Stimulated activated CD4-positive, alpha-beta T cell treated with anti-CD3 and anti-CD28 coated beads, TNF-alpha, amount 100 ng/mL, for 24 hours (primary cell): Measurements from ENCODE around the gene COMTD1.

Experiments used
- DNase-seq, 3 experiments: peaks; one replicate each; pipeline ENCODE4 v3.0.0-alpha.2; 2020; ENCODE audit warnings: low read depth in 3 of 3

COMTD1 gene

DNA sequence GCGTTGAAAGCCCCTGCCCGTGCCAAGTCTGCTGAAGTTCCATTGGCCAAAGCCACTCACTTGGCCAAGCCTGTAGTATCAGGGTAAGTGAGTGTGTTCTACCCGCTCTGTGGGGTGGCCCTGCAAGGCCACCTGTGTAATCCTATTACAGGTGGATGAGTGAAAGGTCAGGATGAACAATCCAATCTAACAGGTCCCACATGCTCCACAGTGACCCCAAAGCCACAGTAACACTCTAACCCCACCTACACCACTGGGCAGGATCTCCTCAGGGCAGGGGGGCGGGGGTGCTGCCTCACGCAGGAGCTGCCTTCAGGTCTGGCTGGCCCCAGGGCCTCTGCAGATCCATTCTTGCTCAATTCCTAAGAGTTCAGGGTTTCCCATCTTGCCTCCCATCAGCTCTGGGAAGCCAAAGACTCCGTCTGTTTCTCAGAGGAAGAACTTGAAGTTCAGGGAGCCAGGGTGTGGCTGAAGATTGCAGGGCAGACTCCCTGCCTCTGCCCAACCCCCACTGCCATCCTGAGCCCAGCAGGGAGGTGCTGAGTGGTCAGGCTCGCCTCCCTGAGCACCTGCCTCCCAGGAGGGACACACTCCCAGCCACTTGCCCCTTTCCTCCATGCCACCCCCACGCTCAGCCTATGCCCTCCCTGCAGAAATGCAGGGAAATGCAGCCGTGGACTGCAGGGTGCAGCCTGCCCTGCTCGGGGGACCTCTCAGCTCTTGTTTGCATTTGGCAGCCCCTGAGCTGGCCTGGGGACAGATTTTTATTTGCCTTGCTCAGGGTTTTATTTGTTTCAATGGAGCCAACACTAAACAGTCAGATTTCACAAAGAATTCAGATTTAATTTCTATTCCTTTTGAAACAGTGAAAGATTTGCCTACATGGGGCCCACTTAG, 9.8 kb upstream of the COMTD1 start:
- DNase-seq, result no peak

- DNase-seq, result no peak
Observed at GRCh38 chr10:75244487-75245353, 9.0 kb upstream of the COMTD1 start.

- no peak for DNase-seq
Observed at GRCh38 chr10:75243426-75243825, 7.7 kb upstream of the COMTD1 start.

- no peak for DNase-seq
Observed at GRCh38 chr10:75240329-75241076, 4.7 kb upstream of the COMTD1 start.

GRCh38 chr10:75239096-75239790, 3.5 kb upstream of the COMTD1 start:
- no peak for DNase-seq

DNA sequence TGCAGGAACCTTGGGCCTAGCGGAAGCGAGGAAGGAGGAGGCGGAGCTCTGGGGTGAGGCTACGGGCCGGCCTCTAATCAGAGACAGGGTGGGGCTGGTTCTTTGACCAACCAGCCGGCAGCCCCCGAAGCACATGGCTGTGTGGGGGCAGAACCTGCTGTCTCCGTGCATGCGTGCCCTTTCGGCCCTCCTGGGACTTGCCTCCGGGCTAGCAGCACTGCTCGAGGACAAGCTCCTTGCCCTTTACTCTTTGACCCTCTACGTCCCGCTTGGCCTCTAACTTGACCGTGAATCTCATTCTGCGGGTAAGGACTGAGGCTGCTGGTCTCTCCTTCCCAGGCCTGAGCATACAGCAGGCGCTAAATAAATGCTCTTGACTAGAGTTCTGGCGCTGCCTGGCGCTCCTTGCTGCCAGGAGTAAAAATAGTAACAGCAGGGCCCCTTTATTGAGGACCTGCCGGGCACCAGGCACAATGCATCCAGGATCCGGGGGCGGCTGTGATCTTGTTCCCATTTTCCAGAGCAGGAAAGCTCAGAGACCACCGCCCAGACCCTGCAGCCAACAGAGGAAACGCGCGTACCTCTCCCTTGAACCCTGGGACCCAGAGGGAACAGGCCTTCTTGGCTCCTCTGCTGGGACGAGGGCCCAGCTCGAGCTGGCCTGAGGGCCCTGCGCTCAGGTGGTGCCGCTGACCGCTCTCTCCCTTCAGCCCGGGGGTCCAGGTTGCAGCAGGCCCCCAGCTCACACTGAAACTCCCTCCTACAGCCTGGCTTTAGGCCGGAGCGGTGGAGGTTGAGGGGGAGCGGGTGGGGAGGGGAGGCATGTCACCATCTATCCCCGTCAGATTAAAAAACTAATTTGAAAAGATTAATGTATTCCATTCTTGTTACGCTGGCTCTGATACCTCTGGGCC, 2.7 kb upstream of the COMTD1 start:
- no peak for DNase-seq

DNA sequence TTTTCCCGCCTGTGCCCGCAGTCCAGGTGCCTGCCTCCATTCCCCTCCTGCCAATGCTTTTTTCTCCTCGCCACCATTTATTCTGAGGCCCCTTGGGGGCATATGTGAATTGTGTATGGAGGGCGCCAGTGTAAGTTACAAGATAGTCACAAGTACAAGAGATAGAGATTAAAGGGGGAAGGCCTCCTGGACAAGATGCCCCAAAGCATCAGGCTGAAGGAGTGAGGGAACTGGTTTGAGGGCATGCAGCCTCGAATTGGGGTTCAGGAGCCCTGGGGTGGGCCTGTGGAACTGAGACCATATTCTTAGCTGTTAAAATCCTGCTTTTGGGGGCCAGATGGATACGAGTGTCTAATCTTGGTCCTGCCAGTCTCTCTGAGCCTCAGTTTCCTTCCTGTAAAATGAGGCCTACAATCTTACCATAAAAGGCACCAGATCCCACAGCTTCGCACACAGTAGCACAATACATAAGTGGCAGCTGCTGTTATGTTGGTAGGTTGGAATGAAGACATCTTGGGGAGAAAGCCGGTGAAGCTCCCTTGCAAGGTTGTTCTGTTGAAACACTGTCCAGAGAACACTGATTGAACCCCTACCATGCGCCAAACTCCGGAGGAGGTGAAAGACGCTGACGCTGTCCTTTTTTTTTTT, 545 bp upstream of the COMTD1 start:
- DNase-seq, result no peak

DNA sequence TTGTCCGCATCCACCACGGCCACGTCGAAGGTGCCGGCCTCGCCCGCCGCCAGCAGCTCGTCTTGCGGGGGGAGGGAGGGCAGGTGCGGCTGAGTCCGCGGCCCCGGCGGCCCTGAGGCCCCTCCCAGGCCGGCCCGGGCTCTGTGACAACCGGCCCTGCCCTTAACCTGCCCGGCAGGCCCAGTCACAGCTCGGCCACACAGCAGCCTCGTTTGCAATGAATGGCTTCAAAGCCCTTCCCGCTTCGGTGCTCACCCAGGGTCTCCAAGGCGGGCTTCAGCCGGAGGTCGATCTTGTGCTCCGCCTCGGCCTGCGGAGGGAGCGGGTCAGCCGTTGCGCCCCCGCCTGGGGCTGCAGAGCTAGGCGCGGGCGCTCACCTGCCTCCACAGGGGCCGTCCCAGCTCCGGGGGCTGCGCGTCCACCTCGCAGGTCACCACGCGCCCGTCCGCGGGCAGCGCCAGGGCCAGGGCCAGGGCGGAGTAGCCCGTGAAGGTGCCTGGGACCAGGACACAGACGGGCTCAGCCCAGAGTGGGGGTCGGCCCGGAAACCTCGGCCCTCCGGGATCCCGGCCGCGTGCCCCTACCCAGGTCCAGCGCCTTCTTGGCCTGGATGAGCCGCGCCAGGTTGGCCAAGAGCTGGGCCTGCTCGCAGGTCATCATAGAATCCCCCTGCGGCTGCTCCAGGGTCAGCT, 928 bp downstream of the COMTD1 start:
- no peak for DNase-seq

GRCh38 chr10:75234017-75234682, 1.6 kb downstream of the COMTD1 start:
- peak; percentile 94 to 98 (median 98) for DNase-seq

DNA sequence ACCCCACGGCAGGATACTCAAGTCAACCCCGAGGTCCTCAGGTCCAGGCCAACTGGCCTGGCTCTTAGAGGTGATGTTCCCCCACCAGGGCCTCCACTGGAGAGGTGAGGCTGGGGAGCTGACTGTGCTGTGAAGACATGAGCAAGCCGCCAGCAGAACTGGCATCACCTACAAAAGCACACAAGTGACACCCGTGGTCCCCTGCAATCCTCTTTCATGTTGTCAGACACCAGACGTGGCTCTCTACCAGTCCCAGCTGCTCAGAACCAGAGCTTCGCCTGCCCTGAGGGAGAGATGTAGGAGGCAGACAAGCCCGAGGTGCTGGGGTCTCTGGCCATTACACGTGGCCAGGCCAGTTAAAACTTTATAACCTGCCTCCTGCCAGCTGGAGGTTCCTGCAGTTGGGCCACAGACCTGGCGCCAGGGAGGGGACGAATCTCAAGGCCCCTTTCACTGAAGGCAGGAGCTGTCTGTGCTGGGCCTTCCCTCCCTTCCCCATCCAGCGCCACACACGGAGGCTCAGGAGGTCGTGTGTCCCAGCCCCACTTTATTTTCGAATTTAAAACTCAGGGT, 2.2 kb downstream of the COMTD1 start:
- no peak for DNase-seq

- DNase-seq, result no peak
Observed at GRCh38 chr10:75231672-75232581, 3.8 kb downstream of the COMTD1 start.

- DNase-seq, result peak; percentile 85 to 94 (median 93)
Observed at GRCh38 chr10:75230600-75231038, 5.1 kb downstream of the COMTD1 start.

DNA sequence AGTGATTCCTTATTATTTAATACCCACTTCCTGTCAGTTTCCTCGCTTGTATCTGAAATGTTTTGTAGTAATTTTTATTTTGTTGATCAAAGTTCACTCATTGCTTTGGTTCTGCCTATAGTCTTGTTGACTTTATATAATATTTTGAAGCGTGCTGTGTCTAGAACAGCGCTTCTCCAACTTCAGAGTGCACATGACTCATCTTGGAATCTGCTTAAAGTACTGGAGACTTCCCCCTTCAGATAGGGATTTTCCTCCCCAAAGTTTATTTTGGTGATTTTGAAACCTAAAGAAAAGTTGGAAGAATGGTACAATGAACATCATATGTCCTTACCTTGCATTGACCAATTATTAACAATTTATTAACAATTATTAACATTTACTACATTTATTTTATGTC, 5.8 kb downstream of the COMTD1 start:
- DNase-seq, result no peak

GRCh38 chr10:75228834-75229233, 6.9 kb downstream of the COMTD1 start:
- no peak for DNase-seq

DNA sequence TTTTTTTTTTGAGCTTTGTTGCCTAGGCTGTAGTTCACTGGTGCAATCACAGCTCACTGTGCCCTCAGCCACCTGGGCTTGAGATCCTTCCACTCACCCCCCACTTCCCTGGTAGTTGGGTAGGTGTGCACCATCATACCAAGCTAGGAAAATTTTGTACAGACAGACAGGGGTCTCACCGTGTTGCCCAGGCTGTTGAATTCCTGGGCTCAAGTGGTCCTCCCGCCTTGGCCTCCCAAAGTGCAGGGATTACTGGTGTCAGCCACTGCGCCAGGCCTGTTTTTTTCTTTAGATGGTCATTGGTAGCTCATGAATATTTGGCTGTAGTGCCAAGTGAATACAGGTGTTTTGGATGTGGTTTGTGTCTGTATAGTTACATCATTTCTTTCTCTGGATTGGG, 7.5 kb downstream of the COMTD1 start:
- DNase-seq, result no peak

- DNase-seq, result no peak
Observed at GRCh38 chr10:75226656-75227055, 9.1 kb downstream of the COMTD1 start.

DNA sequence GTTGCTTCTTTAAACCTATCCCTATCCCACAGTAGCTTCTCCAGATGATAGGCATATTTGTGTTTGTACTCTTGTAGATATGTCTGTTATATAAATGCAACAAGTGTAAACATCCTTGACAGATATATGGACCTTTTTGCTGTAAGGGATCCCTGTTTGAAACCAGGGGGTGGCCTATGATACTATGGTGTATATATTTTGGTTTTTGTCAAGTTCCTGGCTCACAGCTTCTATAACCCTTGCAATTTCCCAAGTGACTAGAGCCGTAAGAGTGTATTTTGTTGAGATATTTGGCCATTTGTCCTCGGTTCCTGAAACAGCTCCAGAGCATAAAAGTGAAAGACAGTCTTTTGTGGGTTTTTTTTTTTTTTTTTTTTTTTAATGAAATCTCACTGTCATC, 9.7 kb downstream of the COMTD1 start:
- no peak for DNase-seq
